GM10266 (cell line): ENCODE results near the gene TNFRSF1B.

Experiments used
- DNase-seq: peaks from one replicate; pipeline ENCODE4 v3.0.0; 2012; ENCODE audit errors: extremely low spot score
- TF ChIP-seq, protein P1 (sequence below): IDR thresholded peaks from 2 replicates; pipeline ENCODE4 v1.5.1; 2012; ENCODE audit warnings: mild to moderate bottlenecking, low read depth; ENCODE audit not compliant: control insufficient read depth, insufficient read depth; ENCODE audit errors: missing control alignments

TNFRSF1B gene

DNA sequence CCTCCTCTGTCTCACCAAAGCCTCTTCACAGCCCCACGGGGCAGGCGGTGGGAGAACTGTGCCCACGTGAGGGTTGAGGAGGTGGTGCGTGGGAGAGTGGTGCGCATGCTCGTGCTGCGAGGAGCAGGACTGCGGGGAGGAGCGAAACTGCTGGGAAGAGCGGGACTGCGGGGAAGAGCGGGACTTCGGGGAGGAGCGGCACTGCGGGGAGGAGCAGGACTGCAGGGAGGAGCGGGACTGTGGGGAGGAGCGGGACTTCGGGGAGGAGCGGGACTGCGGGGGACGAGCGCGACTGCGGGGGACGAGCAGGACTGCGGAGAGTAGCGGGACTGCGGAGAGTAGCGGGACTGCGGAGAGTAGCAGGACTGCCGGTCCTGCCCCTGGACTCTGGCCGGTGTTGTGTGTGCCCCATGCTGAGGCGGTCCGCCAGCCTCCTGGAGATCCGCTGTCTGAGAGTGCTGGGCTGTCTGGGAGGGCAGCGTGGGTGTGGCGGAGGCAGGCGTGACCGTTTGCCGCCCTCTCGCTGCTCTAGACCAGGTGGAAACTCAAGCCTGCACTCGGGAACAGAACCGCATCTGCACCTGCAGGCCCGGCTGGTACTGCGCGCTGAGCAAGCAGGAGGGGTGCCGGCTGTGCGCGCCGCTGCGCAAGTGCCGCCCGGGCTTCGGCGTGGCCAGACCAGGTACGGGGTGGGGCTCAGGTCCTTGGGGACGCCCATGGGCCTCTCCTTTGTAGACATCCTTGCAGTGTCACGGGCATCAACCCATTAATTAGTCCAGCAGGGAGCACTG is 24.6 kb downstream of the TNFRSF1B start:
- TF ChIP-seq, protein P1, sequence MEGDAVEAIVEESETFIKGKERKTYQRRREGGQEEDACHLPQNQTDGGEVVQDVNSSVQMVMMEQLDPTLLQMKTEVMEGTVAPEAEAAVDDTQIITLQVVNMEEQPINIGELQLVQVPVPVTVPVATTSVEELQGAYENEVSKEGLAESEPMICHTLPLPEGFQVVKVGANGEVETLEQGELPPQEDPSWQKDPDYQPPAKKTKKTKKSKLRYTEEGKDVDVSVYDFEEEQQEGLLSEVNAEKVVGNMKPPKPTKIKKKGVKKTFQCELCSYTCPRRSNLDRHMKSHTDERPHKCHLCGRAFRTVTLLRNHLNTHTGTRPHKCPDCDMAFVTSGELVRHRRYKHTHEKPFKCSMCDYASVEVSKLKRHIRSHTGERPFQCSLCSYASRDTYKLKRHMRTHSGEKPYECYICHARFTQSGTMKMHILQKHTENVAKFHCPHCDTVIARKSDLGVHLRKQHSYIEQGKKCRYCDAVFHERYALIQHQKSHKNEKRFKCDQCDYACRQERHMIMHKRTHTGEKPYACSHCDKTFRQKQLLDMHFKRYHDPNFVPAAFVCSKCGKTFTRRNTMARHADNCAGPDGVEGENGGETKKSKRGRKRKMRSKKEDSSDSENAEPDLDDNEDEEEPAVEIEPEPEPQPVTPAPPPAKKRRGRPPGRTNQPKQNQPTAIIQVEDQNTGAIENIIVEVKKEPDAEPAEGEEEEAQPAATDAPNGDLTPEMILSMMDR = no peak
- DNase-seq = no peak

DNA sequence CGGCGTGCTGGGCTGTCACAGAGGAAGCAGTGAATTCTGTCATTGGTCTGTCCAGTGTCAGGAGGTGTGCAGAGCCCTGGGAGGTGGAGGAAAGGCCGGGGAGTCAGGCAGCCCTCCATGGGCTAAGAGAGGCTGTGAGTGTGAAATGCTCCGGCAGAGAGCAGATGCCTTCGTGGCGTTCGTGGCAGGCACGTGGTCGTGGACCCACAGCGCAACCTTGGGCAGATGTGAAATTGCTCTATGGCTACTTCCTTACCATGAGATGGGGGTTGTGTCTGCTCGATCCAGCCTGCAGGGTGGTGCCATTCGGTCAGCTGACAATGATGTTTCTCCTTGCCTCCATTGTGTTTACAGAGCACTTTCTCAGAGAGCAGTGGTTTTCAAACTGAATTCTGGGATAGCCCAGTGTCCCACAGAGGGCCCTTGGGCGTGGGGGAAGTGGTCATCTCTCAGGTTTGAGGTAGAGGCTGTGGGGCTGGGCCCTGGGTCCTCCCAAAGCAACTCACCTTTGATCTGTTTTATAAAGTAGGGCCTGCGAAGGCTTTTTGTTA is 27.9 kb downstream of the TNFRSF1B start:
- DNase-seq = no peak
- TF ChIP-seq, protein P1 = no peak

DNA sequence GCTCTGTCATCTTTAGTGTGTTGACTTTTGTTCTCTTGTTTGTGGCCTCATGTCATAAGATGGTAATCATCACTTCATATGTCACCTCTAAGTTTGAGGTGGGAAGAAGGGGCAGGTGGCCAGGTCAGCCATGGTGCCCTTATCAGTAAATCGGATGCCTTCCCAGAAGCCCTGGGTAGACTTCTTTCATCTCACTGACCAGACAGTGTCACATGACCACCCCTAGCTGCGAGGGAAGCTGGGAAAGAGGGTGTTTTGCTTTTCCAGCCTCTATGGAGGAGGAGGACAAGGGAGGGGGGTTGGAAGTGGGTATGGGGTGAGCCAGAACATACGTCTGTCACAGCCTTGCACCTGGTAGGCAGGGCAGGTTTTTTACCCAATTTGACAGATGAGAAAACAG is 28.6 kb downstream of the TNFRSF1B start:
- DNase-seq = no peak

GRCh38 chr1:12196641-12197482 is 30.1 kb downstream of the TNFRSF1B start:
- TF ChIP-seq, protein P1 = no peak
- peak; percentile 57 for DNase-seq

More for the DNA sequence above, 28.6 kb downstream of the TNFRSF1B start:
- TF ChIP-seq, protein P1 = no peak

DNA sequence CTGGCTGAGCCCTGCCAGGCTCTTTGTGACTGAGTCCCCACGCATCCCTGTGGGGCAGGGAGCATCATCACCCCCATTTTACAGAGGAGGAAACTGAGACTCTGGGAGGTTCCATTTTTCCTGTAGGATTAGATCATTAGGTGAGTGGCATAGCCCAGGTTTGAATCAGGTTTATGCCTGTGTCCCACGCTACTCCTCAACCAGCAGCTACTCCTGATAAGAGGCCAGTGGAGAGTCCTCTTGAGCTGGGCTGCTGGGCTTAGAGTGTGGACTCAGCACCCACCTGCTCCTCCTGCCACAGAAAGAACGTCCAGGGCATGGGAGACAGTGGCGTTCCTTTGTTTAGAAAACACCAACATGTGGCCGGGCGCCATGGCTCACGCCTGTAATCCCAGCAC is 30.7 kb downstream of the TNFRSF1B start:
- DNase-seq = no peak
- TF ChIP-seq, protein P1 = no peak

GRCh38 chr1:12200208-12200607 is 33.4 kb downstream of the TNFRSF1B start:
- DNase-seq = no peak
- TF ChIP-seq, protein P1 = no peak
